NCI-H1417 (cell line): ENCODE results near the gene UNC5B.

ENCODE experiments used
- DNase-seq, 3 experiments: peaks; one replicate each; lab custom pipeline; 2025; lab: John Stamatoyannopoulos, UW

The UNC5B gene

GRCh38 chr10:71239946-71240795 lies 27.8 kb downstream of the UNC5B start:
- no peak for DNase-seq

- no peak for DNase-seq
Measured at GRCh38 chr10:71241114-71241829, 28.9 kb downstream of the UNC5B start.

GRCh38 chr10:71241830-71242621 lies 29.7 kb downstream of the UNC5B start:
- no peak for DNase-seq

DNA sequence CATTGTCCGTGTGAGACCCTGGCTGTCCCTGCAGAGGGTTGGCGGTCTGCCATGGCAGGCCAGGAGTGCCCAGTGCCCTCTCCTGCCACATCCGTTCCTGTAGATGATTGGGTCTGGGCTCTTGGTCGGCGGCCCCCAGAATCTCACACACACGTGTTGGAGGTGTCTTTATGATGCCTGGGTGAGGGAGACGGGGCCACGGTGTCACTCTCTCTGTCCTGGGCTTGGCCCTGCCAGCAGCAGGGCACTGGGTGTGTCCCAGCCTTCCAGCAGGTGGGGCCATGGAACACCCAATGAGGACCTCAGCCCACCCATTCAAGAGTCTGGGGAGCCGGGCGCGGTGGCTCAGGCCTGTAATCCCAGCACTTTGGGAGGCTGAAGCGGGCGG lies 30.2 kb downstream of the UNC5B start:
- DNase-seq = no peak

DNA sequence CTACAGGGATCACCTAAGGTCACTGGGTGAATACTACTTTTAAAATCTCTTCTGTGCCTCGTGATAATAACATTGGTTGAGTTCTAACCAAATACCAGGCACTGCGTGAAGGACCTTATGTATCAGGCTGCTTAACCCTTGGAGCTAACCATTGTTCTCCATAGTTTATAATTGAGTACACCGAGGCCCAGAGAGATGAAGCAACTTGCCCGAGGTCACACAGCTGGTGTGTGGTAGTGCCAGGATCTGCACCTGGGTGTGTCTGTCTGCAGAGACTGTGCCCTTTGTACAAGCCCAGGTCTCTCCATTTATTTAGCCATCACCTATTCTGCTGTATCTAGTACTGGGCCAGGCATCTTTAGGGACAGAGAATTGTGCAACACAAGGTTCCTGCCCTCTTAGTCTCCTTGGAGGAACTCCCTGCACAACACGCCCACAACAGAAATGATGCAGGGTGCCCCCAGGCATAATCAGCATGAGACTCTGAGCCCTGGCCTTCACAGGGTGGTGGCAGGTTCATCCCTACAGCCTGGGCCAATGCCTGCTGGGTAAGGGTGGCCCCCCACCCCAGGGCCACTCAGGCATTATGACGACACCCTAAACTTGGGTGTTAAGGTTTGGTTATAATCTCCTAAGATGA lies 31.5 kb downstream of the UNC5B start:
- no peak for DNase-seq

- peak in 2 of 3 experiments; percentile 2 to 9 for DNase-seq
Measured at GRCh38 chr10:71244431-71245419, 32.4 kb downstream of the UNC5B start.

DNA sequence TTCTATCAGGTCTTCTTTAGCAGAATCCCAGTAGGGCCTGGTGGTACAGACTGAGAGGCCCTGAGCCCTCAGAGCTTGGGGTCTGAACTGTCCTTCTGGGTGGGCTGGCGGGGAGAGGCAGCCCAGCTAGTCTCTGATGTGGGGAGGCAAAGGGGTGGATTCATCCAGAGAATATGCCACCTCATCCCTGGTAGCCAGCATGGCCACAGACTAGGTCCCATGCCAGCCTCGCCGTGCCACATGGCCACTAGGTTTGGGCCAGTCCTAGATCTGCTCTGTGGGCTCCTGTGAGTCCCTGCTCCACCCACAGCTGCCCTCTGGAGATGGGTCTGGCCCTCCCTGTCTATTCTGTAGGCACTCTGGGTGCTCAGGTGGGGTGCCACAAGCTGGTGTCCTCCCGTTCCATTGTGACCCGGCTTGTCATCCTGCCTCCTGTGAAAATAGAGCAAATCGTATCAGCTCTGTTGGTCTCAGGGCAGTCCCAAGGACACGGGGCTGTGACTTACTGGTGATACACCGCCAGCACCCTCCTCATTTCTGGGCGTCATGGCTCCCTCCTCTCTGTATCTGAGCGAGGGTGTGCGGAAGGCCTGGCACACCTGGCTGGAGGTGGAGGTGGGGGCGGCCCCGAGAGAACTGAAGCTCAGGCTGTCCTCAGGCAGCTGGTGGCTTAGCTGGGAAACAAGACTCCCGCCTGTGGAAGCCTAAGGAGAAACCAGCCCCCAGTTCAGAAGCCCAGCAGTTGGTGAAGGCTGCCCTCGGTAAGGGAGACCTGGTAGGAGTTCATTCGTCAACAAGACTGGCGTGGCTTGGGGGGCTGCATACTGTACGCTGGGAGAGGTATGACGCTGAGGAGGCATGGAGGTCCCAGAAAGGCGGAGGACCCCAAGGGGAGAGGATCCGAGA lies 33.3 kb downstream of the UNC5B start:
- DNase-seq = no peak

DNA sequence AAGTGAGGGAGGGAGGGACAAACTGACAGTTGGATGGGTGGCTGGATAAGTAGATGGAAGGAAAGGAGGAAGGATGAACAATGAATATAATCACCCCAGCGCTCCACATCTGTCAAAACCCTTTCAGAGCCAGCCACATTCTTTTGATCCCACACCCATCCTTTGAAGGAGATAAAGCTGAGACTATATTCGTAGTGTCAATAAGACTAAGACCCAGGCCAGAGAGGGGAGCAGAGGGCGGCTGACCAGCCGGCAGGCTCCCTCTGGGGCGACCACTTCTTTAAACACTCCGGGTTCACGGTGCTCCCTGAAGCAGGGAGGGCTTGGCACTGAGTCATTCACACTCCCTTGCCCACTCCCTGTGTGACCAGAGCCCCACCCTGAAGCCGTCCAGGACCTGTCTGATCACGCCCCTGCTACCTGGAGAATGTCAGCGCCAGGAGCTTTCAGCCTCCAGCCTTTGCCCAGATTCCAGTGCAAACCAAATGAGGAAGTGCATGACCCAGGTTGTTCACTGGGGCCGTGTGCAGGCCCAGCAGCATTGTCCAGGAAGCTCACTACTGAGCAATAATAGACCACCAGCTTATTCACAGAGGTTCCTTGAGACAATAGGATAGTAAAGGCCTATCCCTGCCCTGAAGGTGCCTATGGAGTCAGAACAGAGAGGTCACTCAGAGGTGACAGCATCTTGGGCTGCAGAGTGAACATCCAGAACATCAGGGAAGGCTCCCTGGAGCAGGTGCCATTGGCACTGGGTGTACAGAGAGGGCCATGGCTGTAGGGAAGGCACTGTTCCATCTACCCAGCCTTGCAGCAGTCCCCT lies 34.4 kb downstream of the UNC5B start:
- peak in 1 of 3 experiments; percentile 5 for DNase-seq

DNA sequence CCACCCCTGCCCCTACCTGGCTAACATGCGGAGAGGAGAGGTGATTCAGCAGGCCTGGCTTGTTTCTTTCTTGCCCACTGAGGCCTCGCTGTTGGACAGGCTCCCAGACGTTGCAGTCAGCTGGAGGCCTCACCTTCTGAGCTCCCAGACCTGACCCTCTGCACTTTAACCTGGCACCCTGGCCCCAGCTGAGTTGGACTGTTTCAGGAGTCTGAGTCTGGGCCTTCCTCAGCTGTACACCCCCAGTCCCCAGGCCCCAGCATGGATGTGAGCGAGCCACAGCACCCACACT lies 35.0 kb downstream of the UNC5B start:
- DNase-seq = no peak

DNA sequence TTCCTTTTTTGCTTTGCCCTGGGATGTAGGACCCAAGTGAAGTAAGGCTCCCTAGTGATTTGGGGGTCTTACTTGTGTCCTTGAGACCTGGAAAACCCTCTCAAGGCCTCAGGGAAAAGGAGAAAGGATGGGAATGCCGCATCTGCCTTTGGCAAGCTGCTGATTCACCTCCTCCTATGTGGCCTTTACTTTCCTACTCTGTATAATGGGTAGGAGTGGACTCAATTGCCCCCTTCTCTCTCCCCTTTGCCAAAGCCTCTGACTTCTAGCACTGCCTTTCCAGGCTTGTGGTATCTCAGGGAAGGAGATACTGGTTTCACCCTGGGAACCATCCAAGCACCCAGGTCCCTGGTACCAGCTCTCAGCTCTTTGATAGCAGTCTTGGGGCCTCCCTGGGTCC lies 35.4 kb downstream of the UNC5B start:
- DNase-seq = no peak

DNA sequence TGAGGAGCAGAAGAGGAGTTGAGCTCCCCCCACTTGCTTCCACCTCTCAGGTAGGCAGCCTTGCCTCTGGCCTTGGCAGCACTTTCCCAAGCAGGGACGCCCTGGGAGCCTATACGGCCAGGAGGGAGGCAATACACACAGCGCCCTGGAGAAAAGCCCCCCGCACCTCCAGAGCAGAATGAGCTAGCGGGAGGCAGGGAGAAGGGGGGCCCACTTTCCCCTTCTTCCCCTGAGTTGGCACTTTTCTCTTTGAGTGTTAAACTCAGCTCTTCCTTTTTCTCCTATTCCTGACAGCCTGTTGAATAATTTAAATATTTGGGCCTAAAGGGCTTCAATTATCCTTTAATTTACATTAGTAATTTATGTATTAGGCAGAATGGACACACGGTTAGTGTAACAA lies 35.8 kb downstream of the UNC5B start:
- DNase-seq = no peak

GRCh38 chr10:71249996-71250395 lies 37.6 kb downstream of the UNC5B start:
- DNase-seq = no peak

GRCh38 chr10:71250405-71250804 lies 38.0 kb downstream of the UNC5B start:
- DNase-seq = no peak

DNA sequence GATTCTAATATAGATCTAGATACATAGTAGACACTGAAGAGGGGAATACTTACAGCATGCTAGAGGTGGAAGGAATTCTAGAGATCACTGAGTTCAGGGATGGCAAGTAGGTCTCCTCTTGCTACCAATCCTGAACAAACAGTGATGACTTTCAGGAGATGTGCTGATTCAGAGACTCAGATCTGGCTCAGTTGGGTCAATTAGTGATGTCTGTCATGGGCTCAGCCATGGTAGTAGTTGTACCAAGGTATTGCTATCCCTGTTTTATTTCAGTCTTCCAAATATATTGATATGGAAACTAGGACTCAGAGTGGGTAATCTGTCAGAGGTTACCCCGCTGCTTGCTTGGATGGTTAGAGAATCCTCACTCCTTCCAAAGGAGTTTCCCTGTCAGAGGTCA lies 38.5 kb downstream of the UNC5B start:
- no peak for DNase-seq

DNA sequence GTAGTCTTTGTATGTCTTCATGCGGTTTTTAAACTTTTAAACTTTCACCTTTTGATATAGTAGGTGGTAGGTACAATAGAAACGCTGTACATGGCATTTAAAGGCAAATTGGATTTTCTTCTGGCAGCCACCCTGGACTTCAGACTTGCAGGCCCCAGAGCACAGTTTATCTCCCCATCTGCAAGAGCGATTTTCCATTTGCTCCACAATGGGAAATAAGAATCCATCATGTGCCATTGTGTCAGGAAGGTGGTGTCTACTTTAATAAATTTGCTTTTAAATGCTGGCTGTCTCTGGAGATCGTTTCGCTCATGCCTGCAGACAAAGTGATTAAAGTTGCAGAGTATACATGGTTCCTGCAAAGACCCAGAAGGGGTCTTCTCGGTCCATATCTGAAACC lies 38.9 kb downstream of the UNC5B start:
- no peak for DNase-seq

GRCh38 chr10:71252220-71252619 lies 39.9 kb downstream of the UNC5B start:
- DNase-seq = peak; percentile 11 to 35 (median 12)

DNA sequence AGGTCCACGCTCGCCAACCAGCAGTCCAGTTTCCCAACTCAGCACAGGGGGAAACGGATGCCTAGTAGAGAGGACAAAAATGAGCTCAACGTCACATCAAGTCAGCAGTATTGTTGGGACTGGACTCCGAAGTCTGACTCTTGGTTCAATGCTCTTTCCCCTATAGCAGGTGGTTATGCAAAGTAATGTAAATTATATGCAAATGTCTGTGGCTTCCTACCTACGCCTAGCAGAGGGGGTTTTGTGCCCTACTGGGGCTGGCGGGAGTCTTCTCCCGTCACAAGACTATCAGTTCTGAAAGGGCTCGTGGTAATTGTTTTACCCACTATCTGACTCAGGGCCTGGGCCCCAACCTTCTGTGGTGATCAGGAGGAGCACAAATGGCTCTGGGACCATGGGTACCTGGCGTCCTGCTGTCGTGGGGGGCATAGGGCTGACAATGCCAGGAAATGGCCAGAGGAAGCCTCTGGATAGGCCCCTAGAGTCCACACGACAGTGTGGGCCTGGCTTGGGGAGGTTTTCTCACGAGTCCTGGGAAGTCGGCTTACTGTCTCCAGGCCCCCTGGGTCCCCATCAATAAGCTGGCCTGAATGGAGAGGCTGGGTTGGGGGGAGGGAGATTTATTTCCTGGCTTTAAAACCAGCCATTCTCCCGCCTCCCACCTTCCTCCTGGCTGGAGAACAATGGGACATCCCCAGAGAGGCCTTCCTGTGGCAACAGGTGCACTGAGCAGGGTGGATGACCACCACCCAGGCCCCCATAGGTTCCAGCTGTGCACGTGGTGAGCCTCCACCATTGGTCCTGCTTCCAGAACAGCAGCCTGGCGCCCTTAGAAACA lies 41.8 kb downstream of the UNC5B start:
- no peak for DNase-seq
